T-helper 17 cell (primary cell): ENCODE data around the gene SMYD5. TPM values are rescaled to one million over a fixed set of nuclear protein-coding genes. Genes with fewer than 3 reads are reported as not detected.

Source experiments
- ATAC-seq: fragments of 150-1000 bp; cut with Tn5 transposase; 2 replicates; pipeline ENCODE4 v1.10.0; 2021; ENCODE audit warnings: mild to moderate bottlenecking, moderate library complexity
- DNase-seq, 3 donors: peaks; one replicate each; pipeline versions ENCODE4 v3.0.0 to v3.0.0-alpha.2; 2020 to 2021
- H3K9me3 ChIP-seq: one replicate; pipeline ENCODE4 v1.7.0; 2013; ENCODE audit warnings: low read length, mild to moderate bottlenecking; ENCODE audit not compliant: control insufficient read depth, poor library complexity, severe bottlenecking
- H3K27ac Mint-ChIP-seq: one replicate; pipeline ENCODE4 v1.8.0; 2022; ENCODE audit warnings: mild to moderate bottlenecking, moderate library complexity, mixed read lengths
- H3K27me3 Mint-ChIP-seq: one replicate; pipeline ENCODE4 v1.8.0; 2022; ENCODE audit warnings: mixed read lengths
- H3K36me3 Mint-ChIP-seq: one replicate; pipeline ENCODE4 v1.8.0; 2022; ENCODE audit warnings: low read depth, mixed read lengths
- H3K4me1 Mint-ChIP-seq: one replicate; pipeline ENCODE4 v1.8.0; 2022; ENCODE audit warnings: mild to moderate bottlenecking, mixed read lengths
- H3K4me3 Mint-ChIP-seq: one replicate; pipeline ENCODE4 v1.8.0; 2022; ENCODE audit warnings: mild to moderate bottlenecking, moderate library complexity, mixed read lengths
- total RNA-seq, 4 donors: library from RNA in 2 of 4; stranded (reverse) in 2 of 4; gene quantifications; one replicate each; pipeline ENCODE4 v1.2.3 and lab custom pipeline; 2022 to 2026

SMYD5 gene
- total RNA-seq, 2 donors from 2014 or later, result 31.9 to 37.0 TPM

GRCh38 chr2:73215254-73215653, 1.2 kb downstream of the SMYD5 start:
- no peak for ATAC-seq
- no peak for DNase-seq
- Mint-ChIP-seq H3K27me3 (peaks cover 2% of the 10 kb centered on the region), H3K27ac (peak overlapping the region; percentile 89), H3K36me3 (peaks cover 1% of the 10 kb centered on the region), H3K4me1 (peaks cover 30% of the 10 kb centered on the region), H3K4me3 (peak overlapping the region; percentile 96)
- no peaks in the 10 kb centered on the region for H3K9me3 ChIP-seq

GRCh38 chr2:73217160-73217559, 3.1 kb downstream of the SMYD5 start:
- Mint-ChIP-seq H3K27ac (peak overlapping the region; percentile 16), H3K4me3 (no peak overlapping the region), H3K27me3 (no peaks in the 10 kb centered on the region), H3K36me3 (no peaks in the 10 kb centered on the region), H3K4me1 (peaks cover 30% of the 10 kb centered on the region)
- ATAC-seq (no peak), DNase-seq (no peak)
- H3K9me3 ChIP-seq, result no peaks in the 10 kb centered on the region

GRCh38 chr2:73217826-73218225, 3.8 kb downstream of the SMYD5 start:
- H3K27me3 Mint-ChIP-seq, result no peaks in the 10 kb centered on the region
- ATAC-seq, result no peak
- no peaks in the 10 kb centered on the region for H3K36me3 Mint-ChIP-seq
- peaks cover 27% of the 10 kb centered on the region for H3K4me1 Mint-ChIP-seq
- H3K4me3 Mint-ChIP-seq, result no peak overlapping the region
- no peaks in the 10 kb centered on the region for H3K9me3 ChIP-seq
- no peak for DNase-seq
- H3K27ac Mint-ChIP-seq, result no peak overlapping the region

- H3K36me3 Mint-ChIP-seq, result no peaks in the 10 kb centered on the region
- DNase-seq (no peak), ATAC-seq (no peak)
- no peaks in the 10 kb centered on the region for H3K27me3 Mint-ChIP-seq
- no peaks in the 10 kb centered on the region for H3K9me3 ChIP-seq
- H3K27ac Mint-ChIP-seq, result no peak overlapping the region
- no peak overlapping the region for H3K4me3 Mint-ChIP-seq
- peaks cover 23% of the 10 kb centered on the region for H3K4me1 Mint-ChIP-seq
Measured at GRCh38 chr2:73218298-73218697, 4.3 kb downstream of the SMYD5 start.

GRCh38 chr2:73223821-73224220, 9.8 kb downstream of the SMYD5 start:
- Mint-ChIP-seq H3K4me1 (no peaks in the 10 kb centered on the region), H3K4me3 (no peak overlapping the region), H3K27ac (peak overlapping the region; percentile 68), H3K27me3 (no peaks in the 10 kb centered on the region), H3K36me3 (no peaks in the 10 kb centered on the region)
- ATAC-seq (no peak), DNase-seq (no peak)
- H3K9me3 ChIP-seq, result no peaks in the 10 kb centered on the region

- DNase-seq (no peak), ATAC-seq (no peak)
- Mint-ChIP-seq H3K36me3 (no peaks in the 10 kb centered on the region), H3K4me3 (no peak overlapping the region), H3K27me3 (no peaks in the 10 kb centered on the region), H3K27ac (peak overlapping the region; percentile 8), H3K4me1 (peaks cover 3% of the 10 kb centered on the region)
- no peaks in the 10 kb centered on the region for H3K9me3 ChIP-seq
Measured at GRCh38 chr2:73225513-73226360, 11.7 kb downstream of the SMYD5 start.

- H3K36me3 Mint-ChIP-seq, result no peaks in the 10 kb centered on the region
Measured at GRCh38 chr2:73227086-73227485, 13.0 kb downstream of the SMYD5 start.

GRCh38 chr2:73228631-73229030, 14.6 kb downstream of the SMYD5 start:
- Mint-ChIP-seq H3K4me3 (no peak overlapping the region), H3K4me1 (peaks cover 10% of the 10 kb centered on the region), H3K27me3 (no peaks in the 10 kb centered on the region), H3K36me3 (no peaks in the 10 kb centered on the region), H3K27ac (no peak overlapping the region)
- DNase-seq, result no peak
- no peaks in the 10 kb centered on the region for H3K9me3 ChIP-seq
- no peak for ATAC-seq

More at GRCh38 chr2:73227086-73227485, 13.0 kb downstream of the SMYD5 start:
- Mint-ChIP-seq H3K4me3 (no peak overlapping the region), H3K27me3 (no peaks in the 10 kb centered on the region), H3K27ac (no peak overlapping the region), H3K4me1 (peaks cover 4% of the 10 kb centered on the region)
- DNase-seq (no peak), ATAC-seq (no peak)
- no peaks in the 10 kb centered on the region for H3K9me3 ChIP-seq

GRCh38 chr2:73232403-73233153, 18.5 kb downstream of the SMYD5 start:
- H3K9me3 ChIP-seq, result no peaks in the 10 kb centered on the region
- Mint-ChIP-seq H3K27me3 (no peaks in the 10 kb centered on the region), H3K36me3 (peaks cover 5% of the 10 kb centered on the region), H3K4me3 (peak overlapping the region; percentile 97), H3K4me1 (peaks cover 37% of the 10 kb centered on the region), H3K27ac (peak overlapping the region; percentile 95)
- ATAC-seq (no peak), DNase-seq (peak in 1 of 3 donors; percentile 18)

GRCh38 chr2:73233154-73233931, 19.3 kb downstream of the SMYD5 start, which contains the start of gene PRADC1:
Gene PRADC1, minus strand, starts transcription at chr2:73233239. Its CDS starts 79 bp downstream, at chr2:73233160.
- Mint-ChIP-seq H3K4me3 (peak within 1 kb of the TSS; percentile 97), H3K36me3 (peaks cover 5% of the 10 kb centered on the region), H3K27ac (peak within 1 kb of the TSS; percentile 95), H3K4me1 (peaks cover 37% of the 10 kb centered on the region), H3K27me3 (no peaks in the 10 kb centered on the region)
- DNase-seq, result peak; percentile 83 to 91 (median 85)
- ATAC-seq, result peak; percentile 84
- no peaks in the 10 kb centered on the region for H3K9me3 ChIP-seq

- Mint-ChIP-seq H3K27me3 (no peaks in the 10 kb centered on the region), H3K4me1 (peaks cover 37% of the 10 kb centered on the region), H3K27ac (peak within 1 kb of the TSS; percentile 95), H3K36me3 (peaks cover 5% of the 10 kb centered on the region), H3K4me3 (peak within 1 kb of the TSS; percentile 97)
- ATAC-seq, result peak; percentile 76
- no peaks in the 10 kb centered on the region for H3K9me3 ChIP-seq
- DNase-seq, result peak; percentile 71 to 77 (median 77)
Measured at GRCh38 chr2:73233932-73234832, 20.1 kb downstream of the SMYD5 start, which contains the start of gene CCT7. Gene CCT7, plus strand, starts transcription at chr2:73234308. Its CDS starts 71 bp downstream, at chr2:73234379.
